NCI-H2227 (cell line): ENCODE measurements around the gene PYCR2.

Experiments used
- DNase-seq: peaks from one replicate; lab custom pipeline; 2025; ENCODE audit not compliant: unreplicated experiment; lab: John Stamatoyannopoulos, UW

Gene PYCR2

GRCh38 chr1:225921734-225922709 is 2.0 kb downstream of the PYCR2 start:
- DNase-seq, result no peak

- DNase-seq, result no peak
Measured at GRCh38 chr1:225919906-225920305, 4.1 kb downstream of the PYCR2 start.

- no peak for DNase-seq
Measured at GRCh38 chr1:225918280-225918679, 5.8 kb downstream of the PYCR2 start.

GRCh38 chr1:225917536-225917935 is 6.5 kb downstream of the PYCR2 start:
- no peak for DNase-seq

GRCh38 chr1:225917101-225917500 is 6.9 kb downstream of the PYCR2 start:
- no peak for DNase-seq

GRCh38 chr1:225915538-225915991 is 8.5 kb downstream of the PYCR2 start:
- DNase-seq, result peak; percentile 24

GRCh38 chr1:225914947-225915346 is 9.1 kb downstream of the PYCR2 start:
- peak; percentile 6 for DNase-seq

GRCh38 chr1:225914391-225914790 is 9.7 kb downstream of the PYCR2 start:
- DNase-seq, result no peak

GRCh38 chr1:225911191-225912130 is 12.6 kb downstream of the PYCR2 start:
- no peak for DNase-seq

GRCh38 chr1:225909477-225909876 is 14.6 kb downstream of the PYCR2 start:
- no peak for DNase-seq

- DNase-seq, result no peak
Measured at GRCh38 chr1:225908773-225909172, 15.3 kb downstream of the PYCR2 start.

- no peak for DNase-seq
Measured at GRCh38 chr1:225908013-225908640, 15.9 kb downstream of the PYCR2 start.

GRCh38 chr1:225907341-225907740 is 16.7 kb downstream of the PYCR2 start:
- DNase-seq, result no peak

- no peak for DNase-seq
Measured at GRCh38 chr1:225906467-225906866, 17.6 kb downstream of the PYCR2 start.

- no peak for DNase-seq
Measured at GRCh38 chr1:225903623-225904022, 20.4 kb downstream of the PYCR2 start.

GRCh38 chr1:225899044-225899925 is 24.8 kb downstream of the PYCR2 start:
- DNase-seq, result no peak

- DNase-seq, result no peak
Measured at GRCh38 chr1:225897595-225898514, 26.2 kb downstream of the PYCR2 start.

GRCh38 chr1:225896937-225897549 is 27.0 kb downstream of the PYCR2 start:
- DNase-seq, result no peak

GRCh38 chr1:225896494-225896893 is 27.6 kb downstream of the PYCR2 start:
- no peak for DNase-seq
